ENCODE results near the gene CMTM8.

Gene CMTM8

GRCh38 chr3:32198714-32199113 lies 39.8 kb upstream of the CMTM8 start:
- H3K4me3 ChIP-seq (ENCODE audit: low read depth, low read length): no peak overlapping the region
- TF ChIP-seq, protein P1, sequence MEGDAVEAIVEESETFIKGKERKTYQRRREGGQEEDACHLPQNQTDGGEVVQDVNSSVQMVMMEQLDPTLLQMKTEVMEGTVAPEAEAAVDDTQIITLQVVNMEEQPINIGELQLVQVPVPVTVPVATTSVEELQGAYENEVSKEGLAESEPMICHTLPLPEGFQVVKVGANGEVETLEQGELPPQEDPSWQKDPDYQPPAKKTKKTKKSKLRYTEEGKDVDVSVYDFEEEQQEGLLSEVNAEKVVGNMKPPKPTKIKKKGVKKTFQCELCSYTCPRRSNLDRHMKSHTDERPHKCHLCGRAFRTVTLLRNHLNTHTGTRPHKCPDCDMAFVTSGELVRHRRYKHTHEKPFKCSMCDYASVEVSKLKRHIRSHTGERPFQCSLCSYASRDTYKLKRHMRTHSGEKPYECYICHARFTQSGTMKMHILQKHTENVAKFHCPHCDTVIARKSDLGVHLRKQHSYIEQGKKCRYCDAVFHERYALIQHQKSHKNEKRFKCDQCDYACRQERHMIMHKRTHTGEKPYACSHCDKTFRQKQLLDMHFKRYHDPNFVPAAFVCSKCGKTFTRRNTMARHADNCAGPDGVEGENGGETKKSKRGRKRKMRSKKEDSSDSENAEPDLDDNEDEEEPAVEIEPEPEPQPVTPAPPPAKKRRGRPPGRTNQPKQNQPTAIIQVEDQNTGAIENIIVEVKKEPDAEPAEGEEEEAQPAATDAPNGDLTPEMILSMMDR (IDR thresholded peaks at IDR 0.05; ENCODE audit: low read depth, low read length): no peak

DNA sequence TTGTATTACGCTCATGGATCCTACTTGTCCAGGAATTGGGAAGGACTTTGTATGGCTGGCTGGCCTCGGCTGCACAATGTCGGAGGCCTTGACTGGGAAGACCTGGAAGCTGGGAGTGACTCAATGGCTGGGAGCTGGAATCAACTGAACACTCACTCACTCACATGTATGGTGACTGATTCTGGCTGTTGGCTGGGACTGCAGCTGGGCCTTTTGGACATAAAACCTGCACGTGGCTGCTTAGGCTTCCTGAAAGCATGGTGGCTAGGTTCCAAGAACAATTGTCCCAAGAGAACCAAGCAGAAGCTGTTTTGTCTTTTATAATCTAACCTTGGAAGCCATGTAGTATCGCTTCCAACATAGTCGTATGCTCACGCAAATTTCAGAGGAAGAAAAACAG lies 38.0 kb upstream of the CMTM8 start:
- no peak overlapping the region for H3K4me3 ChIP-seq (ENCODE audit: low read depth, low read length)
- TF ChIP-seq, protein P1 (IDR thresholded peaks at IDR 0.05; ENCODE audit: low read depth, low read length): no peak

GRCh38 chr3:32200992-32201758 lies 37.3 kb upstream of the CMTM8 start:
- no peak overlapping the region for H3K4me3 ChIP-seq (ENCODE audit: low read depth, low read length)
- TF ChIP-seq, protein P1 (IDR thresholded peaks at IDR 0.05; ENCODE audit: low read depth, low read length): no peak

- TF ChIP-seq, protein P1 (IDR thresholded peaks at IDR 0.05; ENCODE audit: low read depth, low read length): no peak
- no peak overlapping the region for H3K4me3 ChIP-seq (ENCODE audit: low read depth, low read length)
Observed at GRCh38 chr3:32202496-32202895, 36.0 kb upstream of the CMTM8 start.

DNA sequence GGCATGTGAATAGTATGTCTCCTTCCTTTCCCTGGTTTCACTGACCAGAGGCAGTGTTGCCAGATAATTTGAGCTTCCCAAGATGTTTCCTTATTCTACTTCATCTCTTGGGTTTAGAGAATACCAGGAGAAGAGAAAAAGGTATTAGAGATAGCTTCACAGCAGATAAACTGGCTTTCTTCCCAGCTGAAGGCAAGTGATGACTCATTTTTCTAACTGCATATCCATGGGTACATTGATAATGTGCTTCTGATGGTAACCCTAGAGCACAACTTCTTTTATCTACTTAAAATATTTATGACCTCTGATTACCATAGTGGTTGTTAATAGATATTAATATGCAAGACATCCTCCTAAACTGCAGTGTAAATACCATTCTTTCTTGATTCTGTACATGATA lies 34.6 kb upstream of the CMTM8 start:
- H3K4me3 ChIP-seq (ENCODE audit: low read depth, low read length): no peak overlapping the region
- TF ChIP-seq, protein P1 (IDR thresholded peaks at IDR 0.05; ENCODE audit: low read depth, low read length): no peak

DNA sequence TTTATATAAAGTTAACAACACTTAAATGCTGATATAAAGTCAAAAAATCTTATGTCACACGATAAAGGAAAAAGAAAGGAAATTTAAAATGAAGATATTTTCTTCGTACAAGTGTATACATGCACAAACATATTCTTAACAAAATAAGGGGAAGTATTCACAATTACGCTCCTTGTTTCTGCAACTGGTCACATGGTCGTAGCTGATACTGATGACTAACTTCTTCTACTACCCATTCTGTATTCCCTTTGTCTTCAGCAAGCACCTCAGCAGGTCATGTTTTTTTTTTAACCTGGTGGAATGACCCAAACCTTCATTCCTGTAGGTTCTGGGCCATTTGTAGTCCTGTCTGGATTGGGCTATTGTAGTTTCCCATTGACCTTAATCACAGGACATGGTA lies 30.0 kb upstream of the CMTM8 start:
- TF ChIP-seq, protein P1 (IDR thresholded peaks at IDR 0.05; ENCODE audit: low read depth, low read length): no peak
- no peak overlapping the region for H3K4me3 ChIP-seq (ENCODE audit: low read depth, low read length)

DNA sequence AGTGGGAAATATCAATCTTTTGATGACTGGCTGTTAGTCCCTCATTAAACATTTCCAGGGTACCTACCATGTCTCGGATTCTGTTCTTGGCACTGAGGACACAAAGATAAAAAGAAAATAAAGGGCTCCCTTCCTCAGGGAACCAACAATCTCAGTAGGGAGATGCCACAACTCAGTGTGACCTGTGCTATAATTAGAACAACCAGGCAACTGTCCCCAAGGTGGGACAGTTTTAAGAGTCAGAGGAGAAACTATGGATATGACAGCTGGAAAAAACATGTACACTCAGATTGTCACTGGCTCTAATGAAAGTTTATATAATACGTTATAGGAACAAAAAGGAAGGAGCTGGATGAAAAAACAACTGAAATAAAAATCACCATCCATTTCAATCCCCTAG lies 23.3 kb upstream of the CMTM8 start:
- no peak overlapping the region for H3K4me3 ChIP-seq (ENCODE audit: low read depth, low read length)
- TF ChIP-seq, protein P1 (IDR thresholded peaks at IDR 0.05; ENCODE audit: low read depth, low read length): no peak

All from WI38 (cell line).